Activated naive CD8-positive, alpha-beta T cell treated with anti-CD3 and anti-CD28 coated beads, Interleukin-2, amount 10 ng/mL, durations not matched to agents 7 days and 5 days (primary cell): Measurements from ENCODE around the gene PPP1R3G. TPM values are rescaled to one million over a fixed set of nuclear protein-coding genes. Genes with fewer than 3 reads are reported as not detected.

ENCODE experiments used
- ATAC-seq: fragments of 150-1000 bp; cut with Tn5 transposase; one replicate; pipeline ENCODE4 v1.10.0; 2021; ENCODE audit warnings: low read depth, moderate library complexity
- POLR2A ChIA-PET: fragments of 350-600 bp; sonication (Branson Sonifier 250); formaldehyde crosslinking; loops from one replicate; lab custom pipeline; 2021; ENCODE audit warnings: antibody characterized with exemption; lab: Charles Lee
- DNase-seq: peaks from one replicate; pipeline ENCODE4 v3.0.0; 2021
- H3K27ac Mint-ChIP-seq: one replicate; pipeline ENCODE4 v1.8.0; 2022; ENCODE audit warnings: mild to moderate bottlenecking, mixed read lengths
- H3K27me3 Mint-ChIP-seq: one replicate; pipeline ENCODE4 v1.8.0; 2022; ENCODE audit warnings: mild to moderate bottlenecking, moderate library complexity, mixed read lengths
- H3K36me3 Mint-ChIP-seq: one replicate; pipeline ENCODE4 v1.8.0; 2021; ENCODE audit warnings: mild to moderate bottlenecking, mixed read lengths
- H3K4me1 Mint-ChIP-seq: one replicate; pipeline ENCODE4 v1.8.0; 2021; ENCODE audit warnings: mixed read lengths
- H3K4me3 Mint-ChIP-seq: one replicate; pipeline ENCODE4 v1.8.0; 2022; ENCODE audit warnings: mild to moderate bottlenecking, moderate library complexity, mixed read lengths
- H3K9me3 Mint-ChIP-seq: one replicate; pipeline ENCODE4 v1.8.0; 2021; ENCODE audit warnings: mixed read lengths
- total RNA-seq, 2 experiments: library from RNA; stranded (reverse); gene quantifications; one replicate each; pipeline ENCODE4 v1.2.3, GENCODE V29; 2021

Gene PPP1R3G
- total RNA-seq, 2 experiments from 2014 or later = 0.11 to 0.17 TPM

DNA sequence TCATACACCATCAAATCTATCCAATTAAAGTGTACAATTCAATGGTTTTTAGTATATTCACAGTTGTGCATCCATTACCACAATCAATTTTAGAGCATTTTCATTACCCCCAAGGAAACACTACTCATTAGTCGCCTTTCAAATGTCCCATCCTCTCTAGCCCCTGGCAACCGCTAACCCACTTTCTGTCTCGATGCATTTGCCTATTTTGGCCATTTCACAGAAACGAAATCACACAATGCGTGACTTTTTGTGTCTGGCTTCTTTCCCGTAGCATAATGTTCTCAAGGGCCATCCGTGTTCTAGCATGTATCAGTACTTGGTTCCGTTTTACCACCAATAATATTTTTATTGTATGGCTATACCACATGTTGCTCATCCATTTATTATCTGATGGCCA lies 51.7 kb downstream of the PPP1R3G start:
- Mint-ChIP-seq H3K27me3 (no peaks in the 10 kb centered on the region), H3K4me1 (peaks cover 12% of the 10 kb centered on the region), H3K9me3 (no peaks in the 10 kb centered on the region), H3K4me3 (no peak overlapping the region), H3K36me3 (no peaks in the 10 kb centered on the region), H3K27ac (no peak overlapping the region)
- POLR2A ChIA-PET = no interaction called here
- no peak for DNase-seq
- no peak for ATAC-seq

Other genes with a start within 250 kb of the PPP1R3G start
- 1 to 10 TPM; 3.4 to 4.0 TPM for gene RPP40, start 81.3 kb upstream of the PPP1R3G start, total RNA-seq
- 10 to 100 TPM; 26.5 to 27.1 TPM for gene LYRM4, start 175.6 kb downstream of the PPP1R3G start, total RNA-seq
- gene FARS2, start 176.2 kb downstream of the PPP1R3G start, total RNA-seq = 10 to 100 TPM; 15.5 to 18.4 TPM